ENCODE measurements around the gene POU6F2. TPM values are rescaled to one million over a fixed set of nuclear protein-coding genes. Genes with fewer than 3 reads are reported as not detected.

The POU6F2 gene
- total and polyA plus RNA-seq, 2 donors (not counting 1 experiment from before 2014, with no cell fraction given): 0.47 TPM; not detected in 1

DNA sequence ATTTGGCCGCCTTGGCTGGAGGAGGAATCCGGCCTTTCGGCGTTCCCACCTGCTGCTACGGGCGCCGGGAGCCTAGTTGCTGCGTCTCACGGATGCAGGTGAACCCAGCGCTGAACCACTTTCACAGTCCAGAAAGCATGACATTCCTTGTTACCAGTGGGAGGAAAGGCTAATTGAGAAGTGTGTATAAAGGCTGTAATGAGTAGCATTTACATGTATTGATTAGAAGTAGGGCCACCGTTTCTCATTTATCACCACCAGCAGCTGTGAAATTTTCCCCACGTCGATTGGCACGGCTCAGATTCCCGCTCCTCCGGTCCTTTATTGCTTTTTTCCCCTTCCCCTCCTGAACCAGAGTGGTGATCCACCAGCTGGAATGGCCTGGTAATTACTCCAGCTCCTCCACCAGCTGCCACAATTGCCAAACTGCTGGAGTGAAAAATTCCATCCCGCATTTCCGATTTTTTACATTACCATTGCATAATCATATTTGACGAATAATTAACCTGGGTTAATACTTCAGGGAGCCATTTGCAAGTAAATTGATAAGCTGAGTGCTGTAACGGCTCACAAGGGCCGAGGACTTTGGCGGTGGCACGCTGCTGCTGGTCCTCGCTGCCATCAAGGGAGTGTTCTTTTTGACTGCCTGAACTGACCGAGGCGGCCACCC lies 153.3 kb downstream of the POU6F2 start:
- Mint-ChIP-seq H3K27me3 (peaks cover 21% of the 10 kb centered on the region), H3K27ac (no peak overlapping the region), H3K4me1 (peaks cover 3% of the 10 kb centered on the region), H3K9me3 (ENCODE audit: insufficient read depth) (no peaks in the 10 kb centered on the region), H3K4me3 (peak overlapping the region; percentile 37)
- intact Hi-C loops (cut with micrococcal nuclease): no loop called here
- DNase-seq: no peak
- Histone ChIP-seq H4K20me1 (ENCODE audit: control insufficient read depth, insufficient read depth, low read length, poor library complexity, severe bottlenecking) (no peaks in the 10 kb centered on the region), H3K27ac (ENCODE audit: low read length in 2 of 2) (no peak overlapping the region), H3K9ac (ENCODE audit: low read length) (no peak overlapping the region), H3K27me3 (replicated peaks in 1 of 4; ENCODE audit: control extremely low read depth in 1 of 4, control insufficient read depth in 3 of 4, insufficient read depth in 4 of 4, low read length in 3 of 4) (no peaks in the 10 kb centered on the region), H2AFZ (ENCODE audit: insufficient read depth, low read depth, low read length, poor library complexity, severe bottlenecking) (no peak overlapping the region), H3K4me1 (ENCODE audit: control insufficient read depth in 2 of 2, insufficient read depth in 2 of 2, low read length in 2 of 2) (no peaks in the 10 kb centered on the region), H3K4me2 (replicated peaks; ENCODE audit: low read depth, low read length, poor library complexity, severe bottlenecking) (no peak overlapping the region), H3K79me2 (ENCODE audit: control insufficient read depth, insufficient read depth, low read length) (no peaks in the 10 kb centered on the region), H3K36me3 (replicated peaks in 1 of 2; ENCODE audit: control extremely low read depth in 1 of 2, control insufficient read depth in 1 of 2, extremely low read depth in 1 of 2, insufficient read depth in 2 of 2, low read length in 1 of 2) (no peaks in the 10 kb centered on the region), H3K4me3 (ENCODE audit: control extremely low read depth in 1 of 5, extremely low read depth in 1 of 5, insufficient read depth in 1 of 5, low read depth in 2 of 5, low read length in 4 of 5) (peak overlapping the region in 1 of 5 experiments; percentile 1), H3K9me3 (ENCODE audit: control extremely low read depth in 1 of 3, control insufficient read depth in 2 of 3, insufficient read depth in 1 of 3, low read length in 2 of 3) (no peaks in the 10 kb centered on the region)
- TF ChIP-seq, protein P1, sequence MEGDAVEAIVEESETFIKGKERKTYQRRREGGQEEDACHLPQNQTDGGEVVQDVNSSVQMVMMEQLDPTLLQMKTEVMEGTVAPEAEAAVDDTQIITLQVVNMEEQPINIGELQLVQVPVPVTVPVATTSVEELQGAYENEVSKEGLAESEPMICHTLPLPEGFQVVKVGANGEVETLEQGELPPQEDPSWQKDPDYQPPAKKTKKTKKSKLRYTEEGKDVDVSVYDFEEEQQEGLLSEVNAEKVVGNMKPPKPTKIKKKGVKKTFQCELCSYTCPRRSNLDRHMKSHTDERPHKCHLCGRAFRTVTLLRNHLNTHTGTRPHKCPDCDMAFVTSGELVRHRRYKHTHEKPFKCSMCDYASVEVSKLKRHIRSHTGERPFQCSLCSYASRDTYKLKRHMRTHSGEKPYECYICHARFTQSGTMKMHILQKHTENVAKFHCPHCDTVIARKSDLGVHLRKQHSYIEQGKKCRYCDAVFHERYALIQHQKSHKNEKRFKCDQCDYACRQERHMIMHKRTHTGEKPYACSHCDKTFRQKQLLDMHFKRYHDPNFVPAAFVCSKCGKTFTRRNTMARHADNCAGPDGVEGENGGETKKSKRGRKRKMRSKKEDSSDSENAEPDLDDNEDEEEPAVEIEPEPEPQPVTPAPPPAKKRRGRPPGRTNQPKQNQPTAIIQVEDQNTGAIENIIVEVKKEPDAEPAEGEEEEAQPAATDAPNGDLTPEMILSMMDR (IDR thresholded peaks at IDR 0.05): no peak
- no peak for TF ChIP-seq EZH2 (IDR thresholded peaks at IDR 0.05; ENCODE audit: borderline replicate concordance, insufficient read depth, low read depth, low read length, poor library complexity, severe bottlenecking)
- ChIA-PET POLR2A (no interaction called here), CTCF (no interaction called here)
- WGBS (ENCODE audit: insufficient coverage): 81% methylated on average over 21 of the region's 26 CpGs
- ATAC-seq (ENCODE audit: low read depth): no peak

DNA sequence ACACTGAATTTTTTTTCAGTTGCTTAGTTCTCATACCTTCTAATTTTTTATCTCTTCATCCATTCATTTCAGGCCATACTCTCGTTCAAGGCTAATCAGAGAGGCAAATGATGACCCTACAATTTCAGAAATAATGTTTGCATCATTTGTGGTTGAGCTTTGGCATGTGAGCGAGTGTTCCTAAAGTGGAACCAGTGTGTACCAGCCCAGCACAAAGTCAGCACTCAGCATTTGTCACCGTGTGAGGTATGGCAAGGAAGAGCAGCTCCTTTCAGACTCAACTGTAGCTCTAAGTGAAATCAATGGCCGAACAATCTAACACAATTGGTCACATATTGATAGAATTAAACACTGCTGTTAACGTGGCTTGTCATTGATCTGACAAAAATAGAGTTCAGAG lies 154.6 kb downstream of the POU6F2 start:
- H3K4me3 ChIP-seq (ENCODE audit: control extremely low read depth in 1 of 5, extremely low read depth in 1 of 5, insufficient read depth in 1 of 5, low read depth in 2 of 5, low read length in 4 of 5): no peak overlapping the region
- no peak overlapping the region for H2AFZ ChIP-seq (ENCODE audit: insufficient read depth, low read depth, low read length, poor library complexity, severe bottlenecking)
- TF ChIP-seq, protein P1 (IDR thresholded peaks at IDR 0.05): no peak
- TF ChIP-seq EZH2 (IDR thresholded peaks at IDR 0.05; ENCODE audit: borderline replicate concordance, insufficient read depth, low read depth, low read length, poor library complexity, severe bottlenecking): no peak
- no peaks in the 10 kb centered on the region for H3K4me1 ChIP-seq (ENCODE audit: control insufficient read depth in 2 of 2, insufficient read depth in 2 of 2, low read length in 2 of 2)
- intact Hi-C loops (cut with micrococcal nuclease): no loop called here
- H3K36me3 ChIP-seq (replicated peaks in 1 of 2; ENCODE audit: control extremely low read depth in 1 of 2, control insufficient read depth in 1 of 2, extremely low read depth in 1 of 2, insufficient read depth in 2 of 2, low read length in 1 of 2): no peaks in the 10 kb centered on the region
- H3K9ac ChIP-seq (ENCODE audit: low read length): no peak overlapping the region
- ChIA-PET POLR2A (no interaction called here), CTCF (no interaction called here)
- no peaks in the 10 kb centered on the region for H4K20me1 ChIP-seq (ENCODE audit: control insufficient read depth, insufficient read depth, low read length, poor library complexity, severe bottlenecking)
- H3K4me3 Mint-ChIP-seq: no peak overlapping the region
- no peaks in the 10 kb centered on the region for H3K27me3 ChIP-seq (replicated peaks in 1 of 4; ENCODE audit: control extremely low read depth in 1 of 4, control insufficient read depth in 3 of 4, insufficient read depth in 4 of 4, low read length in 3 of 4)
- no peak overlapping the region for H3K27ac Mint-ChIP-seq
- peaks cover under 1% of the 10 kb centered on the region for H3K9me3 Mint-ChIP-seq (ENCODE audit: insufficient read depth)
- no peak overlapping the region for H3K4me2 ChIP-seq (replicated peaks; ENCODE audit: low read depth, low read length, poor library complexity, severe bottlenecking)
- H3K27me3 Mint-ChIP-seq: peaks cover 16% of the 10 kb centered on the region
- peaks cover 3% of the 10 kb centered on the region for H3K4me1 Mint-ChIP-seq
- ATAC-seq (ENCODE audit: low read depth): no peak
- H3K9me3 ChIP-seq (ENCODE audit: control extremely low read depth in 1 of 3, control insufficient read depth in 2 of 3, insufficient read depth in 1 of 3, low read length in 2 of 3): no peaks in the 10 kb centered on the region
- H3K27ac ChIP-seq (ENCODE audit: low read length in 2 of 2): no peak overlapping the region
- DNase-seq: no peak
- WGBS (ENCODE audit: insufficient coverage): 87% methylated on average over 3 of the region's 5 CpGs
- H3K79me2 ChIP-seq (ENCODE audit: control insufficient read depth, insufficient read depth, low read length): no peaks in the 10 kb centered on the region
